Ovary (tissue), 9 donors: Measurements from ENCODE around the gene INTS11. TPM values are rescaled to one million over a fixed set of nuclear protein-coding genes. Genes with fewer than 3 reads are reported as not detected.

Experiments used
- DNase-seq, 5 donors: peaks; one replicate each; pipeline ENCODE4 v3.0.0-alpha.2; 2019 to 2020
- H3K27ac ChIP-seq, 2 donors: fragments of 200-600 bp; one replicate each; pipeline versions ENCODE4 v1.5.1 to v1.8.0; 2019 to 2022
- H3K27me3 ChIP-seq: fragments of 200-600 bp; one replicate; pipeline ENCODE4 v1.8.0; 2022
- H3K36me3 ChIP-seq: fragments of 200-600 bp; sonication (generic); one replicate; pipeline ENCODE4 v1.5.1; 2019
- H3K4me1 ChIP-seq: one replicate; pipeline ENCODE4 v1.8.1; 2013; ENCODE audit warnings: mild to moderate bottlenecking, moderate library complexity; ENCODE audit not compliant: insufficient read depth
- H3K4me3 ChIP-seq: fragments of 200-600 bp; sonication (generic); one replicate; pipeline ENCODE4 v1.5.1; 2017
- H3K9me3 ChIP-seq, 2 donors: fragments of 200-600 bp in 1 of 2; sonication (generic) in 1 of 2; one replicate each; pipeline versions ENCODE4 v1.5.1 to v1.8.1; 2013 to 2019; ENCODE audit warnings: mild to moderate bottlenecking in 1 of 2, moderate library complexity in 1 of 2
- CTCF ChIP-seq, 3 donors: fragments of 450-650 bp in 2 of 3; fragments of 200-600 bp in 1 of 3; IDR thresholded peaks; one replicate each; pipeline versions ENCODE4 v1.5.1 to v1.8.0; 2016 to 2022; ENCODE audit warnings: antibody characterized with exemption in 3 of 3, mild to moderate bottlenecking in 1 of 3
- EP300 ChIP-seq: sonication (generic); formaldehyde crosslinking; IDR thresholded peaks from one replicate; pipeline ENCODE4 v1.6.1; 2017; ENCODE audit warnings: antibody characterized with exemption
- POLR2A ChIP-seq: fragments of 450-650 bp; IDR thresholded peaks from one replicate; pipeline ENCODE4 v1.6.1; 2017; ENCODE audit warnings: antibody characterized with exemption, mild to moderate bottlenecking, moderate library complexity
- WGBS, 3 donors: extraction: QIAGEN DNeasy Blood & Tissue Kit in 1 of 3; methylation state at CpG; one replicate each; pipeline versions ENCODE4 v1.1.5 to v1.1.7; 2013 to 2017; 5-methylcytosine and 5-hydroxymethylcytosine counted together
- intact Hi-C, 4 donors: fragments of 100-400 bp; cut with DNase I; formaldehyde crosslinking; loops; one replicate each; pipeline versions ENCODE4 v1.11.0 to v1.15.1; 2022 to 2023
- microRNA-seq, 3 donors: library from miRNA; unstranded; fragments of <30 nt; microRNA quantifications; one replicate each; pipeline versions ENCODE4 to v1.2.0, GENCODE V29; 2019 to 2020
- polyA plus RNA-seq, 2 donors: library from polyadenylated mRNA; stranded (reverse); fragments of 200-250 nt in 1 of 2; fragments of 350-450 nt in 1 of 2; fragmentation: Illumina TruSeq in 1 of 2; extraction: RNeasy Lipid Tissue Mini Kit (QIAGEN cat#74804) in 1 of 2; gene quantifications; one replicate each; pipeline ENCODE4 v1.2.3, GENCODE V29; 2013 to 2014
- small RNA-seq: library from RNA; depleted of rRNA; stranded (forward); fragments of <200 nt; gene quantifications from one replicate; pipeline ENCODE3, GENCODE V24; 2016
- total RNA-seq, 7 donors: library from RNA; depleted of rRNA in 2 of 7; stranded (reverse); fragments of >200 nt in 2 of 7; fragmentation: NEBNext Ultra II Directional in 3 of 7; extraction: Animal tissue kit (Norgen Biotek cat#: 25700) in 3 of 7; gene quantifications; one replicate each; pipeline versions ENCODE4 v1.1.0 to v1.2.4, GENCODE V29; 2016 to 2023
- donor health status: DM: no; HTN: no; CAD: no; lungs with moderate emphysema.
- donor health status: DM: no; HTN: no; CAD: no.
- donor health status: Bipolar disorder and iron deficiency.
- donor health status: DM: yes; HTN: yes; CAD: no.
- donor health status: DM: no; HTN: no; CAD: no.
- donor health status: DM: yes; HTN: yes; CAD: no.

The INTS11 gene
- total and polyA plus RNA-seq, 9 donors, result 72.6 to 135 (median 109) TPM

GRCh38 chr1:1264026-1264425 lies 60.4 kb downstream of the INTS11 start:
- H3K4me1 ChIP-seq, result no peaks in the 10 kb centered on the region
- no peaks in the 10 kb centered on the region for H3K27me3 ChIP-seq
- no peaks in the 10 kb centered on the region for H3K9me3 ChIP-seq
- TF ChIP-seq POLR2A (no peak), CTCF (IDR thresholded peaks at IDR 0.05) (no peak), EP300 (no peak)
- no peak overlapping the region for H3K27ac ChIP-seq
- 83 to 85% (median 85%) methylated on average over 9 of the region's 9 CpGs for WGBS, 3 donors
- H3K36me3 ChIP-seq, result peaks cover 4% of the 10 kb centered on the region
- H3K4me3 ChIP-seq, result no peak overlapping the region
- intact Hi-C loops, result no loop called here
- DNase-seq, result no peak

GRCh38 chr1:1262758-1263157 lies 61.7 kb downstream of the INTS11 start:
- TF ChIP-seq EP300 (no peak), CTCF (IDR thresholded peaks at IDR 0.05) (no peak), POLR2A (no peak)
- Histone ChIP-seq H3K36me3 (peaks cover 4% of the 10 kb centered on the region), H3K4me1 (no peaks in the 10 kb centered on the region), H3K9me3 (no peaks in the 10 kb centered on the region), H3K4me3 (no peak overlapping the region), H3K27ac (no peak overlapping the region), H3K27me3 (no peaks in the 10 kb centered on the region)
- intact Hi-C loops, result no loop called here
- no peak for DNase-seq
- WGBS, 3 donors, result 90 to 97% (median 93%) methylated on average over 8 of the region's 8 CpGs

- DNase-seq, result no peak
- no peaks in the 10 kb centered on the region for H3K9me3 ChIP-seq
- H3K27ac ChIP-seq, result no peak overlapping the region
- no peaks in the 10 kb centered on the region for H3K27me3 ChIP-seq
- H3K4me1 ChIP-seq, result no peaks in the 10 kb centered on the region
- intact Hi-C loops, result no loop called here
- 92 to 94% (median 93%) methylated on average over 17 of the region's 17 CpGs for WGBS, 3 donors
- TF ChIP-seq CTCF (IDR thresholded peaks at IDR 0.05), result no peak
- no peak for TF ChIP-seq EP300
- no peak for TF ChIP-seq POLR2A
- H3K4me3 ChIP-seq, result no peak overlapping the region
- H3K36me3 ChIP-seq, result peaks cover 4% of the 10 kb centered on the region
Measured at GRCh38 chr1:1262071-1262470, 62.4 kb downstream of the INTS11 start.

Small RNA genes lying within 50 kb of the gene (microRNA-seq; reads per million reads assigned to microRNA genes)
- gene MIR6726 (0.18 to 3.5 (median 0.75) reads per million in 3 donors), gene MIR6727 (0 to 0.47 (median 0.18) reads per million in 3 donors), gene MIR6808 (0 to 0.32 (median 0) reads per million in 3 donors)

Small RNA genes lying within 50 kb of the gene (small RNA-seq; reads per million reads assigned to genes)
- gene MIR6726, result not detected

Other genes with a start within 250 kb of the INTS11 start
- 10 to 100 TPM in 4 of 7 donors, 1 to 10 TPM in 3; 5.3 to 22.1 (median 10.7) TPM for gene C1orf159, start 208.6 kb downstream of the INTS11 start, total RNA-seq
- 1 to 10 TPM in 1 of 2 donors, under 1 TPM in 1; 0.28 to 8.5 TPM for gene C1orf159, start 208.6 kb downstream of the INTS11 start, polyA plus RNA-seq
- gene TTLL10, start 150.8 kb downstream of the INTS11 start, total RNA-seq, result 1 to 10 TPM in 3 of 7 donors, under 1 TPM in 2, not detected in 2; 0.60 to 7.0 (median 1.1) TPM
- gene TTLL10, start 150.8 kb downstream of the INTS11 start, polyA plus RNA-seq, result not detected
- gene TNFRSF18, start 118.1 kb downstream of the INTS11 start, total RNA-seq, result 1 to 10 TPM in 1 of 7 donors, under 1 TPM in 2, not detected in 4; 0.23 to 1.4 (median 0.41) TPM
- gene TNFRSF18, start 118.1 kb downstream of the INTS11 start, polyA plus RNA-seq, result under 1 TPM in 1 of 2 donors, not detected in 1; 0.10 TPM
- gene TNFRSF4, start 110.5 kb downstream of the INTS11 start, total RNA-seq, result 1 to 10 TPM in 3 of 7 donors, under 1 TPM in 4; 0.37 to 1.8 (median 0.71) TPM
- 1 to 10 TPM in 1 of 2 donors, not detected in 1; 2.5 TPM for gene TNFRSF4, start 110.5 kb downstream of the INTS11 start, polyA plus RNA-seq
- 100 to 1,000 TPM in 4 of 7 donors, 10 to 100 TPM in 3; 57.1 to 145 (median 116) TPM for gene SDF4, start 92.7 kb downstream of the INTS11 start, total RNA-seq
- gene SDF4, start 92.7 kb downstream of the INTS11 start, polyA plus RNA-seq, result 100 to 1,000 TPM in 1 of 2 donors, 10 to 100 TPM in 1; 32.5 to 128 TPM
- gene B3GALT6, start 92.4 kb downstream of the INTS11 start, total RNA-seq, result 10 to 100 TPM; 13.0 to 21.9 (median 18.0) TPM
- gene B3GALT6, start 92.4 kb downstream of the INTS11 start, polyA plus RNA-seq, result 1 to 10 TPM; 7.0 to 9.4 TPM
- 1 to 10 TPM in 5 of 7 donors, under 1 TPM in 2; 0.92 to 4.8 (median 1.5) TPM for gene C1QTNF12, start 77.9 kb downstream of the INTS11 start, total RNA-seq
- gene C1QTNF12, start 77.9 kb downstream of the INTS11 start, polyA plus RNA-seq, result 1 to 10 TPM in 1 of 2 donors, not detected in 1; 1.2 TPM
- 10 to 100 TPM; 35.8 to 55.6 (median 49.3) TPM for gene UBE2J2, start 50.8 kb downstream of the INTS11 start, total RNA-seq
- gene UBE2J2, start 50.8 kb downstream of the INTS11 start, polyA plus RNA-seq, result 10 to 100 TPM; 36.0 to 40.4 TPM
- gene SCNN1D, start 44.2 kb downstream of the INTS11 start, total RNA-seq, result 10 to 100 TPM in 1 of 7 donors, 1 to 10 TPM in 6; 6.3 to 10.2 (median 9.1) TPM
- 1 to 10 TPM in 1 of 2 donors, under 1 TPM in 1; 0.27 to 7.9 TPM for gene SCNN1D, start 44.2 kb downstream of the INTS11 start, polyA plus RNA-seq
- 10 to 100 TPM; 23.1 to 62.4 (median 46.4) TPM for gene ACAP3, start 16.7 kb downstream of the INTS11 start, total RNA-seq
- gene ACAP3, start 16.7 kb downstream of the INTS11 start, polyA plus RNA-seq, result 10 to 100 TPM in 1 of 2 donors, 1 to 10 TPM in 1; 3.5 to 33.4 TPM
- 10 to 100 TPM; 12.5 to 27.6 (median 21.7) TPM for gene PUSL1, start 16.1 kb downstream of the INTS11 start, total RNA-seq
- gene PUSL1, start 16.1 kb downstream of the INTS11 start, polyA plus RNA-seq, result 10 to 100 TPM in 1 of 2 donors, under 1 TPM in 1; 0.18 to 14.7 TPM
- gene CPTP, start 142 bp upstream of the INTS11 start, total RNA-seq, result 10 to 100 TPM; 13.8 to 21.0 (median 14.8) TPM
- 10 to 100 TPM in 1 of 2 donors, 1 to 10 TPM in 1; 2.4 to 18.3 TPM for gene CPTP, start 142 bp upstream of the INTS11 start, polyA plus RNA-seq
- under 1 TPM in 6 of 7 donors, not detected in 1; 0.07 to 0.40 (median 0.23) TPM for gene TAS1R3, start 6.6 kb upstream of the INTS11 start, total RNA-seq
- under 1 TPM in 1 of 2 donors, not detected in 1; 0.24 TPM for gene TAS1R3, start 6.6 kb upstream of the INTS11 start, polyA plus RNA-seq
- gene DVL1, start 24.8 kb upstream of the INTS11 start, total RNA-seq, result 10 to 100 TPM; 38.0 to 85.2 (median 64.9) TPM
- gene DVL1, start 24.8 kb upstream of the INTS11 start, polyA plus RNA-seq, result 10 to 100 TPM in 1 of 2 donors, 1 to 10 TPM in 1; 2.1 to 51.2 TPM
- 100 to 1,000 TPM in 5 of 7 donors, 10 to 100 TPM in 2; 63.8 to 206 (median 131) TPM for gene MXRA8, start 33.9 kb upstream of the INTS11 start, total RNA-seq
- gene MXRA8, start 33.9 kb upstream of the INTS11 start, polyA plus RNA-seq, result 100 to 1,000 TPM in 1 of 2 donors, 10 to 100 TPM in 1; 40.3 to 193 TPM
- 10 to 100 TPM; 63.7 to 94.0 (median 73.2) TPM for gene AURKAIP1, start 50.5 kb upstream of the INTS11 start, total RNA-seq
- 10 to 100 TPM in 1 of 2 donors, 1 to 10 TPM in 1; 6.0 to 81.3 TPM for gene AURKAIP1, start 50.5 kb upstream of the INTS11 start, polyA plus RNA-seq
- gene CCNL2, start 74.7 kb upstream of the INTS11 start, total RNA-seq, result 100 to 1,000 TPM; 159 to 245 (median 196) TPM
- 100 to 1,000 TPM in 1 of 2 donors, 10 to 100 TPM in 1; 71.1 to 217 TPM for gene CCNL2, start 74.7 kb upstream of the INTS11 start, polyA plus RNA-seq
- 100 to 1,000 TPM in 1 of 7 donors, 10 to 100 TPM in 6; 79.9 to 130 (median 93.1) TPM for gene MRPL20, start 82.6 kb upstream of the INTS11 start, total RNA-seq
- gene MRPL20, start 82.6 kb upstream of the INTS11 start, polyA plus RNA-seq, result 100 to 1,000 TPM; 113 to 120 TPM
- 10 to 100 TPM in 5 of 7 donors, 1 to 10 TPM in 2; 4.5 to 48.8 (median 16.4) TPM for gene ANKRD65, start 96.6 kb upstream of the INTS11 start, total RNA-seq
- gene ANKRD65, start 96.6 kb upstream of the INTS11 start, polyA plus RNA-seq, result 10 to 100 TPM in 1 of 2 donors, 1 to 10 TPM in 1; 5.0 to 13.3 TPM
- 10 to 100 TPM; 11.1 to 73.5 (median 44.9) TPM for gene VWA1, start 111.0 kb upstream of the INTS11 start, total RNA-seq
- gene VWA1, start 111.0 kb upstream of the INTS11 start, polyA plus RNA-seq, result 10 to 100 TPM in 1 of 2 donors, under 1 TPM in 1; 0.20 to 14.2 TPM
- 1 to 10 TPM in 6 of 7 donors, under 1 TPM in 1; 0.53 to 5.3 (median 3.6) TPM for gene ATAD3C, start 125.0 kb upstream of the INTS11 start, total RNA-seq
- 1 to 10 TPM in 1 of 2 donors, under 1 TPM in 1; 0.83 to 4.3 TPM for gene ATAD3C, start 125.0 kb upstream of the INTS11 start, polyA plus RNA-seq
- gene ATAD3B, start 147.1 kb upstream of the INTS11 start, total RNA-seq, result 10 to 100 TPM; 13.1 to 26.5 (median 19.6) TPM
- 10 to 100 TPM in 1 of 2 donors, 1 to 10 TPM in 1; 1.0 to 15.0 TPM for gene ATAD3B, start 147.1 kb upstream of the INTS11 start, polyA plus RNA-seq
- gene ATAD3A, start 187.5 kb upstream of the INTS11 start, total RNA-seq, result 10 to 100 TPM in 6 of 7 donors, 1 to 10 TPM in 1; 7.6 to 23.9 (median 17.8) TPM
- 10 to 100 TPM in 1 of 2 donors, 1 to 10 TPM in 1; 2.8 to 11.0 TPM for gene ATAD3A, start 187.5 kb upstream of the INTS11 start, polyA plus RNA-seq
- gene TMEM240, start 216.0 kb upstream of the INTS11 start, total RNA-seq, result 10 to 100 TPM in 3 of 7 donors, 1 to 10 TPM in 4; 6.2 to 20.8 (median 9.9) TPM
- gene TMEM240, start 216.0 kb upstream of the INTS11 start, polyA plus RNA-seq, result 10 to 100 TPM in 1 of 2 donors, not detected in 1; 30.3 TPM